Islet precursor cell (in vitro differentiated cells): ENCODE data around the gene NTM.

Experiments
- DNase-seq: peaks from one replicate; pipeline ENCODE4 v3.0.0-alpha.2; 2018

The NTM gene

GRCh38 chr11:131693756-131694155, 323.3 kb downstream of the NTM start:
- DNase-seq = peak; percentile 53

- peak; percentile 95 for DNase-seq
Measured at GRCh38 chr11:131694526-131695424, 324.4 kb downstream of the NTM start.

GRCh38 chr11:131695889-131696429, 325.5 kb downstream of the NTM start:
- peak; percentile 39 for DNase-seq

- DNase-seq = peak; percentile 27
Measured at GRCh38 chr11:131696690-131697089, 326.3 kb downstream of the NTM start.

GRCh38 chr11:131703311-131703710, 332.9 kb downstream of the NTM start:
- DNase-seq = no peak

GRCh38 chr11:131704682-131705081, 334.3 kb downstream of the NTM start:
- no peak for DNase-seq

- DNase-seq = no peak
Measured at GRCh38 chr11:131710511-131710910, 340.1 kb downstream of the NTM start.

GRCh38 chr11:131712897-131713296, 342.5 kb downstream of the NTM start:
- DNase-seq = no peak

GRCh38 chr11:131713529-131714134, 343.2 kb downstream of the NTM start:
- no peak for DNase-seq

- DNase-seq = no peak
Measured at GRCh38 chr11:131717616-131718015, 347.2 kb downstream of the NTM start.

GRCh38 chr11:131723088-131723487, 352.7 kb downstream of the NTM start:
- no peak for DNase-seq

GRCh38 chr11:131724436-131724975, 354.1 kb downstream of the NTM start:
- no peak for DNase-seq

GRCh38 chr11:131734871-131735270, 364.5 kb downstream of the NTM start:
- no peak for DNase-seq

- DNase-seq = no peak
Measured at GRCh38 chr11:131737357-131737756, 366.9 kb downstream of the NTM start.

GRCh38 chr11:131739243-131739882, 368.9 kb downstream of the NTM start:
- DNase-seq = no peak

GRCh38 chr11:131744847-131745246, 374.4 kb downstream of the NTM start:
- DNase-seq = no peak

- DNase-seq = no peak
Measured at GRCh38 chr11:131745405-131745804, 375.0 kb downstream of the NTM start.

GRCh38 chr11:131746201-131746600, 375.8 kb downstream of the NTM start:
- DNase-seq = no peak

GRCh38 chr11:131748151-131749050, 378.0 kb downstream of the NTM start:
- DNase-seq = peak; percentile 72

GRCh38 chr11:131749101-131749500, 378.7 kb downstream of the NTM start:
- no peak for DNase-seq

- DNase-seq = no peak
Measured at GRCh38 chr11:131750152-131750551, 379.7 kb downstream of the NTM start.

- no peak for DNase-seq
Measured at GRCh38 chr11:131750692-131751091, 380.3 kb downstream of the NTM start.
